ENCODE data around the gene OR10H4.

- TF ChIP-seq POLR2A (IDR thresholded peaks at IDR 0.05) (no peak), CTCF (IDR thresholded peaks at IDR 0.05) (no peak)
Observed at GRCh38 chr19:15992014-15992413, 43.2 kb downstream of the OR10H4 start.

Data from right lobe of liver (tissue), 4 donors.